Hepatocyte (in vitro differentiated cells): ENCODE results near the gene TRNT1. TPM values are rescaled to one million over a fixed set of nuclear protein-coding genes. Genes with fewer than 3 reads are reported as not detected.

Experiments used
- DNase-seq: peaks from one replicate; pipeline ENCODE4 v3.0.0-alpha.2; 2016; ENCODE audit warnings: low spot score
- H2AFZ ChIP-seq: fragments of 200-600 bp; sonication (generic); 2 replicates; pipeline ENCODE4 v1.6.0; 2016; ENCODE audit warnings: antibody characterized with exemption, mild to moderate bottlenecking
- H3K27ac ChIP-seq: fragments of 200-600 bp; sonication (generic); 2 replicates; pipeline ENCODE4 v1.5.1; 2016; ENCODE audit warnings: mild to moderate bottlenecking
- H3K27me3 ChIP-seq: fragments of 200-600 bp; sonication (generic); 2 replicates; pipeline ENCODE4 v1.6.1; 2016
- H3K36me3 ChIP-seq: fragments of 200-600 bp; sonication (generic); replicated peaks from 2 replicates; pipeline ENCODE4 v1.5.1; 2016; ENCODE audit warnings: low read depth; ENCODE audit not compliant: insufficient read depth
- H3K4me1 ChIP-seq: fragments of 200-600 bp; sonication (generic); 2 replicates; pipeline ENCODE4 v1.5.1; 2016; ENCODE audit warnings: mild to moderate bottlenecking, moderate library complexity; ENCODE audit not compliant: insufficient read depth
- H3K4me2 ChIP-seq: fragments of 200-600 bp; sonication (generic); 2 replicates; pipeline ENCODE4 v1.6.0; 2016
- H3K4me3 ChIP-seq: fragments of 200-600 bp; sonication (generic); 2 replicates; pipeline ENCODE4 v1.5.1; 2016; ENCODE audit warnings: mild to moderate bottlenecking
- H3K79me2 ChIP-seq: fragments of 200-600 bp; sonication (generic); 2 replicates; pipeline ENCODE4 v1.6.0; 2017; ENCODE audit warnings: mild to moderate bottlenecking
- H3K9me2 ChIP-seq: fragments of 200-600 bp; sonication (generic); replicated peaks from 2 replicates; pipeline ENCODE4 v1.6.0; 2017; ENCODE audit warnings: mild to moderate bottlenecking; ENCODE audit not compliant: insufficient read depth
- H3K9me3 ChIP-seq: fragments of 200-600 bp; sonication (generic); 2 replicates; pipeline ENCODE4 v1.5.1; 2016; ENCODE audit warnings: low read depth, mild to moderate bottlenecking
- H4K20me1 ChIP-seq: fragments of 200-600 bp; sonication (generic); 2 replicates; pipeline ENCODE4 v1.6.0; 2016; ENCODE audit warnings: mild to moderate bottlenecking; ENCODE audit not compliant: insufficient read depth, poor library complexity, severe bottlenecking
- CTCF ChIP-seq: fragments of 200-600 bp; sonication (generic); IDR thresholded peaks from 2 replicates; pipeline ENCODE4 v1.5.1; 2016; ENCODE audit warnings: antibody characterized with exemption, mild to moderate bottlenecking; ENCODE audit not compliant: poor library complexity
- EZH2 ChIP-seq: fragments of 200-600 bp; sonication (generic); IDR thresholded peaks from 2 replicates; pipeline ENCODE4 v1.6.1; 2016; ENCODE audit warnings: antibody characterized with exemption, mild to moderate bottlenecking, borderline replicate concordance
- EZH2phosphoT487 ChIP-seq: fragments of 200-600 bp; sonication (generic); IDR thresholded peaks from one replicate; pipeline ENCODE4 v1.6.1; 2018; ENCODE audit warnings: antibody characterized with exemption, mild to moderate bottlenecking, low read depth, moderate library complexity; ENCODE audit not compliant: unreplicated experiment, severe bottlenecking
- WGBS: methylation state at CpG from one replicate; pipeline ENCODE4 v1.1.6; 2016; ENCODE audit warnings: low lambda C conversion rate; ENCODE audit errors: missing lambda C conversion rate; 5-methylcytosine and 5-hydroxymethylcytosine counted together
- polyA plus RNA-seq: library from polyadenylated mRNA; unstranded; fragments of >200 nt; fragmentation: Nextera tagmentation; extraction: Ambion mirVana; gene quantifications from 2 replicates; pipeline ENCODE4 v1.2.1, GENCODE V29; 2016
- total RNA-seq: library from RNA; depleted of rRNA; stranded (reverse); fragments of >200 nt; gene quantifications from 2 replicates; pipeline ENCODE4 v1.2.3, GENCODE V29; 2014

The TRNT1 gene
- total and polyA plus RNA-seq, 2 experiments from 2014 or later = 26.0 to 27.5 TPM

- H3K27ac ChIP-seq = peak overlapping the region; percentile 83
- H3K4me3 ChIP-seq = peak overlapping the region; percentile 100
- H3K4me2 ChIP-seq = peak overlapping the region; percentile 96
- H3K9me3 ChIP-seq = no peaks in the 10 kb centered on the region
- no peaks in the 10 kb centered on the region for H3K27me3 ChIP-seq
- no peaks in the 10 kb centered on the region for H3K36me3 ChIP-seq
- no peaks in the 10 kb centered on the region for H3K9me2 ChIP-seq
- DNase-seq = no peak
- H3K79me2 ChIP-seq = peaks cover 44% of the 10 kb centered on the region
- H3K4me1 ChIP-seq = peaks cover 13% of the 10 kb centered on the region
- H4K20me1 ChIP-seq = peaks cover 31% of the 10 kb centered on the region
- H2AFZ ChIP-seq = peak overlapping the region; percentile 95
- 40% methylated on average over 16 of the region's 16 CpGs for WGBS
- TF ChIP-seq EZH2 (no peak), CTCF (no peak), EZH2phosphoT487 (no peak)
Measured at GRCh38 chr3:3178498-3179328, 52.0 kb downstream of the TRNT1 start.

- no peaks in the 10 kb centered on the region for H3K36me3 ChIP-seq
- DNase-seq = peak; percentile 94
- H3K9me2 ChIP-seq = no peaks in the 10 kb centered on the region
- H3K4me2 ChIP-seq = peak within 1 kb of the TSS; percentile 96
- H4K20me1 ChIP-seq = peaks cover 31% of the 10 kb centered on the region
- TF ChIP-seq EZH2phosphoT487 (no peak), EZH2 (no peak), CTCF (peak; percentile 97)
- peaks cover 44% of the 10 kb centered on the region for H3K79me2 ChIP-seq
- peaks cover 13% of the 10 kb centered on the region for H3K4me1 ChIP-seq
- H3K9me3 ChIP-seq = no peaks in the 10 kb centered on the region
- no peaks in the 10 kb centered on the region for H3K27me3 ChIP-seq
- peak within 1 kb of the TSS; percentile 100 for H3K4me3 ChIP-seq
- peak within 1 kb of the TSS; percentile 95 for H2AFZ ChIP-seq
- peak within 1 kb of the TSS; percentile 83 for H3K27ac ChIP-seq
- WGBS = 3% methylated on average over 41 of the region's 56 CpGs
Measured at GRCh38 chr3:3179407-3180094, 52.8 kb downstream of the TRNT1 start, which contains the start of gene CRBN. Gene CRBN (minus strand): TSS chr3:3179691. CDS start chr3:3179687, 4 bp downstream.

GRCh38 chr3:3180456-3180855 lies 53.7 kb downstream of the TRNT1 start:
- Histone ChIP-seq H3K9me3 (no peaks in the 10 kb centered on the region), H3K4me3 (no peak overlapping the region), H2AFZ (peak overlapping the region; percentile 50), H3K4me1 (peaks cover 13% of the 10 kb centered on the region), H3K4me2 (no peak overlapping the region), H3K36me3 (no peaks in the 10 kb centered on the region), H3K27me3 (no peaks in the 10 kb centered on the region), H3K9me2 (no peaks in the 10 kb centered on the region), H3K27ac (no peak overlapping the region), H4K20me1 (peaks cover 31% of the 10 kb centered on the region), H3K79me2 (peaks cover 40% of the 10 kb centered on the region)
- WGBS = 76% methylated on average over 9 of the region's 9 CpGs
- DNase-seq = no peak
- TF ChIP-seq EZH2phosphoT487 (no peak), CTCF (no peak), EZH2 (no peak)
